WERI-Rb-1 (cell line): ENCODE results near the gene TSSK6.

Experiments used
- DNase-seq: peaks from one replicate; pipeline ENCODE4 v3.0.0-alpha.2; 2020
- H3K27ac ChIP-seq: fragments of 250-450 bp; sonication (Bioruptor Pico); 2 replicates; pipeline ENCODE4 v1.5.1; 2020; ENCODE audit warnings: mild to moderate bottlenecking, moderate library complexity
- H3K27me3 ChIP-seq: fragments of 250-450 bp; sonication (Bioruptor Pico); 2 replicates; pipeline ENCODE4 v1.5.1; 2021; ENCODE audit warnings: mild to moderate bottlenecking, low read depth, moderate library complexity; ENCODE audit not compliant: insufficient read depth, severe bottlenecking
- H3K36me3 ChIP-seq: fragments of 250-450 bp; sonication (Bioruptor Pico); 2 replicates; pipeline ENCODE4 v1.5.1; 2020; ENCODE audit warnings: mild to moderate bottlenecking, moderate library complexity
- H3K4me3 ChIP-seq: 2 replicates; pipeline ENCODE4 v1.5.1; 2011; ENCODE audit warnings: low read depth, mild to moderate bottlenecking, control low read depth, low read length
- H3K9me3 ChIP-seq: fragments of 250-450 bp; sonication (Bioruptor Pico); 2 replicates; pipeline ENCODE4 v1.5.1; 2021; ENCODE audit warnings: mild to moderate bottlenecking, moderate library complexity; ENCODE audit not compliant: severe bottlenecking
- CTCF ChIP-seq: IDR thresholded peaks from 2 replicates; pipeline ENCODE4 v1.5.1; 2011; ENCODE audit warnings: low read depth, mild to moderate bottlenecking, control low read depth, inconsistent platforms, low read length

TSSK6 gene

DNA sequence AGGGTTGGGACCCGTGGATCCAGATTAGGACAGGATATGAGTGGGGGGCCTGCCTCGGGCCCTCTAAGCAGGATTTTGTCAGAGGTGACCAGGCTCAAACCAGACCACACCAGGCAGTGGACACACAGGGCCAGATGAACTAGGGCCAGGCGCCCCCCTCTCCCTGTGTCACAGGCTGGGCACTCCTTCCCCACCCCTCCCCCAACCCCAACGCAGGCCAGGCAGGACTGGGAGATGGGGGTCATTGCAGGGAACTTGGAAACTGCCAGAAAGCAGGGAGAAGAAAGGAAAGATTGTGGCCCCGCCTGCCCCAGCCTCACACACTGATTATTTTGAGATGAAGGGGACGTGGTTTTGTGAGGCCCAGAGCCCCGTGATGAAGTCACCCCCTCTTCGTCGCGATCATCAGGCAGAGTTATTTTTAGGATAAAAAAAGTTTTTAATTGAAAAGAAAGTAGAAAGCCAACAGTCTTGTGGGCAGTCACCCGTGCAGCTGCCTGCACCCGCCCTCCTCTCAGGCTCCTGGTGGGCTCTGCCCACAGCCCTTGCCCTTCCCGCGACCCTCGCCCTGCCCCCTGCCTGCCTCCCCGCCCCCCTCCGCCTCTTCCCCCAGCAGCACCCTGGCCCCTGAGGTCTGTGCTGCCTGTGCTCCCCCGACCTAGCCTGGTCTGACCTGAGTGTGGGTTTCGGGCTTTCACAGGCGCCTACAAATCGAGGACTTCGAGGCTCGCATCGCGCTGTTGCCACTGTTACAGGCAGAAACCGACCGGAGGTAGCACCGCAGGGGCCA is 11.4 kb upstream of the TSSK6 start:
- H3K9me3 ChIP-seq, result no peaks in the 10 kb centered on the region
- peaks cover 23% of the 10 kb centered on the region for H3K36me3 ChIP-seq
- H3K27ac ChIP-seq, result no peak overlapping the region
- DNase-seq, result no peak
- no peaks in the 10 kb centered on the region for H3K27me3 ChIP-seq
- TF ChIP-seq CTCF, result no peak
- H3K4me3 ChIP-seq, result no peak overlapping the region

- Histone ChIP-seq H3K9me3 (no peaks in the 10 kb centered on the region), H3K4me3 (no peak overlapping the region), H3K27me3 (no peaks in the 10 kb centered on the region), H3K36me3 (peaks cover 29% of the 10 kb centered on the region), H3K27ac (no peak overlapping the region; the same call in 1 of the 2 replicates)
- no peak for TF ChIP-seq CTCF
- no peak for DNase-seq
These were observed 10.4 kb upstream of the TSSK6 start for GRCh38 chr19:19525611-19526380.

- peaks cover 44% of the 10 kb centered on the region for H3K36me3 ChIP-seq
These were observed 8.7 kb upstream of the TSSK6 start for GRCh38 chr19:19524053-19524452.

GRCh38 chr19:19523177-19523576 is 7.8 kb upstream of the TSSK6 start:
- H3K36me3 ChIP-seq, result peaks cover 44% of the 10 kb centered on the region
- TF ChIP-seq CTCF, result no peak
- no peak for DNase-seq
- H3K27me3 ChIP-seq, result no peaks in the 10 kb centered on the region
- no peaks in the 10 kb centered on the region for H3K9me3 ChIP-seq
- no peak overlapping the region for H3K4me3 ChIP-seq
- H3K27ac ChIP-seq, result no peak overlapping the region

More at GRCh38 chr19:19524053-19524452, 8.7 kb upstream of the TSSK6 start:
- no peaks in the 10 kb centered on the region for H3K27me3 ChIP-seq
- H3K27ac ChIP-seq, result no peak overlapping the region
- TF ChIP-seq CTCF, result no peak
- DNase-seq, result no peak
- H3K9me3 ChIP-seq, result no peaks in the 10 kb centered on the region
- no peak overlapping the region for H3K4me3 ChIP-seq

DNA sequence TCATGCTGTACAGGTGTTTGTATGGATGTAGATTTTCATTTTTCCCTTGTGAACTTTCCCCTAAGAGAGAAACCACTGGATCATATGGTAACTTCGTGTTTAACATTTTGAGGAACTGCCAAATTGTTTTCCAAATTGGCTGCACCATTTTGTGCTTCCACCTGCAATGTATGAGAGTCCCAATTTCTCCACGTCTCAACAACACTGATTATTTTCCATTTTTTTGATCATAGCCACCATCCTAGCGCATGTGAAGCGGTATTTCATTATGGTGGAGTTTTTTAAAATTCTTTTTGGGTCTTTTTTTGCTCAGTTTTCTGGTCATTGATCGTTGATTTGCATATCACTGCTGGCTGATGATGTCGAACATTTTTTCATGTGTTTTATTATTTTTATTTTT is 5.6 kb upstream of the TSSK6 start:
- Histone ChIP-seq H3K9me3 (no peaks in the 10 kb centered on the region), H3K36me3 (peaks cover 36% of the 10 kb centered on the region), H3K27me3 (no peaks in the 10 kb centered on the region), H3K27ac (no peak overlapping the region), H3K4me3 (no peak overlapping the region)
- no peak for DNase-seq
- TF ChIP-seq CTCF, result no peak
